ENCODE data around the gene RRBP1.

- TF ChIP-seq, protein P1, sequence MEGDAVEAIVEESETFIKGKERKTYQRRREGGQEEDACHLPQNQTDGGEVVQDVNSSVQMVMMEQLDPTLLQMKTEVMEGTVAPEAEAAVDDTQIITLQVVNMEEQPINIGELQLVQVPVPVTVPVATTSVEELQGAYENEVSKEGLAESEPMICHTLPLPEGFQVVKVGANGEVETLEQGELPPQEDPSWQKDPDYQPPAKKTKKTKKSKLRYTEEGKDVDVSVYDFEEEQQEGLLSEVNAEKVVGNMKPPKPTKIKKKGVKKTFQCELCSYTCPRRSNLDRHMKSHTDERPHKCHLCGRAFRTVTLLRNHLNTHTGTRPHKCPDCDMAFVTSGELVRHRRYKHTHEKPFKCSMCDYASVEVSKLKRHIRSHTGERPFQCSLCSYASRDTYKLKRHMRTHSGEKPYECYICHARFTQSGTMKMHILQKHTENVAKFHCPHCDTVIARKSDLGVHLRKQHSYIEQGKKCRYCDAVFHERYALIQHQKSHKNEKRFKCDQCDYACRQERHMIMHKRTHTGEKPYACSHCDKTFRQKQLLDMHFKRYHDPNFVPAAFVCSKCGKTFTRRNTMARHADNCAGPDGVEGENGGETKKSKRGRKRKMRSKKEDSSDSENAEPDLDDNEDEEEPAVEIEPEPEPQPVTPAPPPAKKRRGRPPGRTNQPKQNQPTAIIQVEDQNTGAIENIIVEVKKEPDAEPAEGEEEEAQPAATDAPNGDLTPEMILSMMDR (IDR thresholded peaks at IDR 0.05) = no peak
- TF ChIP-seq POLR2A (IDR thresholded peaks at IDR 0.05) = no peak
These were observed 16.3 kb downstream of the RRBP1 start for GRCh38 chr20:17665756-17666155.
